GM12878 (cell line): Measurements from ENCODE around the gene PITPNC1.

Experiments
- ATF3 ChIP-seq: IDR thresholded peaks from 2 replicates; pipeline ENCODE4 v1.6.1; 2011; ENCODE audit warnings: low read depth, mild to moderate bottlenecking, low read length, moderate library complexity, borderline replicate concordance; ENCODE audit errors: extremely low read depth
- CBX5 ChIP-seq: sonication (generic); IDR thresholded peaks from 2 replicates; pipeline ENCODE4 v1.6.1; 2016; ENCODE audit warnings: low read depth, moderate library complexity, mild to moderate bottlenecking, inconsistent platforms
- CHD1 ChIP-seq: IDR thresholded peaks from 2 replicates; pipeline ENCODE4 v1.6.1; 2012; ENCODE audit warnings: low read depth, low read length, improper control_type of control experiment
- CTCF ChIP-seq, 3 experiments: IDR thresholded peaks in 2 of 3; conservative IDR thresholded peaks in 1 of 3; 2 replicates each; pipeline ENCODE4 v1.5.1; 2011; ENCODE audit warnings: low read depth in 3 of 3, low read length in 3 of 3, mild to moderate bottlenecking in 3 of 3, control low read depth in 2 of 3, moderate library complexity in 2 of 3, inconsistent platforms in 1 of 3, mixed read lengths in 1 of 3; ENCODE audit not compliant: control insufficient read depth in 2 of 3, insufficient read depth in 1 of 3; ENCODE audit errors: extremely low read depth in 1 of 3
- E2F4 ChIP-seq: IDR thresholded peaks from 2 replicates; pipeline ENCODE4 v1.6.1; 2012; ENCODE audit warnings: low read depth, low read length, improper control_type of control experiment
- ESRRA ChIP-seq: IDR thresholded peaks from 2 replicates; pipeline ENCODE4 v1.6.1; 2012; ENCODE audit warnings: mild to moderate bottlenecking, low read length, improper control_type of control experiment
- EZH2 ChIP-seq: IDR thresholded peaks from 2 replicates; pipeline ENCODE4 v1.6.1; 2012; ENCODE audit warnings: low read depth, mild to moderate bottlenecking, control low read depth, inconsistent platforms, low read length, borderline replicate concordance; ENCODE audit not compliant: control insufficient read depth
- GABPA ChIP-seq: IDR thresholded peaks from 2 replicates; pipeline ENCODE4 v1.6.1; 2014; ENCODE audit warnings: antibody characterized with exemption, low read depth, mild to moderate bottlenecking, inconsistent platforms
- NFIC ChIP-seq: IDR thresholded peaks from 2 replicates; pipeline ENCODE4 v1.6.1; 2012; ENCODE audit warnings: low read depth, mild to moderate bottlenecking, inconsistent platforms, low read length, moderate library complexity
- POLR2AphosphoS5 ChIP-seq: IDR thresholded peaks from 2 replicates; pipeline ENCODE4 v1.6.1; 2011; ENCODE audit warnings: mild to moderate bottlenecking, low read length, inconsistent platforms
- SIN3A ChIP-seq: IDR thresholded peaks from 2 replicates; pipeline ENCODE4 v1.6.1; 2012; ENCODE audit warnings: low read depth, low read length, improper control_type of control experiment
- SMARCA5 ChIP-seq: fragments of 450-650 bp; IDR thresholded peaks from 2 replicates; pipeline ENCODE4 v1.6.1; 2017; ENCODE audit warnings: mild to moderate bottlenecking
- SRF ChIP-seq, 2 experiments: IDR thresholded peaks; 2 replicates each; pipeline ENCODE4 v1.6.1; 2011; ENCODE audit warnings: low read depth in 2 of 2, low read length in 2 of 2, mild to moderate bottlenecking in 1 of 2, moderate library complexity in 1 of 2
- TAF1 ChIP-seq: IDR thresholded peaks from 2 replicates; pipeline ENCODE4 v1.6.1; 2011; ENCODE audit warnings: mild to moderate bottlenecking, low read depth, low read length, borderline replicate concordance

GRCh38 chr17:67637901-67638641 lies 261.0 kb downstream of the PITPNC1 start:
- TF ChIP-seq CTCF (IDR thresholded peaks at IDR 0.05 in 2 of 3, conservative IDR thresholded peaks at IDR 0.05 in 1 of 3; ENCODE audit: control insufficient read depth in 2 of 3, extremely low read depth in 1 of 3, insufficient read depth in 1 of 3, low read depth in 3 of 3, low read length in 3 of 3) (no peak), POLR2AphosphoS5 (no peak), SIN3A (no peak), CBX5 (no peak), NFIC (no peak), SRF (IDR thresholded peaks at IDR 0.05; ENCODE audit: low read depth in 2 of 2, low read length in 2 of 2) (no peak), TAF1 (no peak), E2F4 (no peak), SMARCA5 (no peak), GABPA (no peak), ESRRA (no peak), ATF3 (no peak), EZH2 (no peak), CHD1 (no peak)
